Loucy (cell line): ENCODE results near the gene PCYT1A.

Experiments
- H2AFZ ChIP-seq: fragments of 200-600 bp; sonication (generic); 2 replicates; pipeline ENCODE4 v1.6.0; 2016; ENCODE audit warnings: antibody characterized with exemption, mild to moderate bottlenecking, low read length, moderate library complexity
- H3F3A ChIP-seq: fragments of 200-600 bp; 2 replicates; pipeline ENCODE4 v1.6.0; 2016; ENCODE audit warnings: antibody characterized with exemption, low read depth, mild to moderate bottlenecking
- H3K27me3 ChIP-seq: fragments of 200-600 bp; sonication (generic); 2 replicates; pipeline ENCODE4 v1.6.1; 2014; ENCODE audit warnings: low read length, mild to moderate bottlenecking; ENCODE audit not compliant: insufficient read depth, poor library complexity, severe bottlenecking
- H3K36me3 ChIP-seq: fragments of 200-600 bp; sonication (generic); 2 replicates; pipeline ENCODE4 v1.6.1; 2016; ENCODE audit warnings: low read length; ENCODE audit not compliant: insufficient read depth
- H3K4me1 ChIP-seq: fragments of 200-600 bp; sonication (generic); 2 replicates; pipeline ENCODE4 v1.5.1; 2014; ENCODE audit warnings: low read length, mild to moderate bottlenecking; ENCODE audit not compliant: insufficient read depth, poor library complexity, severe bottlenecking
- H3K4me2 ChIP-seq: fragments of 200-600 bp; sonication (generic); 2 replicates; pipeline ENCODE4 v1.6.0; 2014; ENCODE audit warnings: antibody characterized with exemption, low read length, low read depth, mild to moderate bottlenecking; ENCODE audit not compliant: poor library complexity, severe bottlenecking
- H3K4me3 ChIP-seq: fragments of 200-600 bp; sonication (generic); 2 replicates; pipeline ENCODE4 v1.5.1; 2014; ENCODE audit warnings: low read length, mild to moderate bottlenecking, mixed read lengths; ENCODE audit not compliant: poor library complexity, severe bottlenecking
- H3K79me2 ChIP-seq: fragments of 200-600 bp; sonication (generic); 2 replicates; pipeline ENCODE4 v1.6.1; 2014; ENCODE audit warnings: low read length; ENCODE audit not compliant: insufficient read depth
- H3K9ac ChIP-seq: fragments of 200-600 bp; sonication (generic); 2 replicates; pipeline ENCODE4 v1.6.0; 2014; ENCODE audit warnings: mild to moderate bottlenecking, low read depth, low read length, moderate library complexity; ENCODE audit not compliant: poor library complexity, severe bottlenecking
- H3K9me2 ChIP-seq: fragments of 200-600 bp; sonication (generic); replicated peaks from 2 replicates; pipeline ENCODE4 v1.6.1; 2016; ENCODE audit warnings: low read depth, low read length, mixed read lengths
- H3K9me3 ChIP-seq: fragments of 200-600 bp; sonication (generic); 2 replicates; pipeline ENCODE4 v1.6.1; 2014; ENCODE audit warnings: mild to moderate bottlenecking, antibody characterized with exemption, low read length, low read depth; ENCODE audit not compliant: insufficient read depth
- H4K20me1 ChIP-seq: fragments of 200-600 bp; sonication (generic); 2 replicates; pipeline ENCODE4 v1.6.0; 2014; ENCODE audit warnings: antibody characterized with exemption, low read length, mild to moderate bottlenecking; ENCODE audit not compliant: insufficient read depth, poor library complexity, severe bottlenecking
- EZH2phosphoT487 ChIP-seq: fragments of 200-600 bp; IDR thresholded peaks from 2 replicates; pipeline ENCODE4 v1.6.1; 2018; ENCODE audit warnings: antibody characterized with exemption, mild to moderate bottlenecking, moderate library complexity, borderline replicate concordance
- TF ChIP-seq, protein P1 (sequence below): fragments of 200-600 bp; sonication (generic); conservative IDR thresholded peaks from 2 replicates; pipeline ENCODE4 v1.5.1; 2014; ENCODE audit warnings: mild to moderate bottlenecking, antibody characterized with exemption, low read length

PCYT1A gene

DNA sequence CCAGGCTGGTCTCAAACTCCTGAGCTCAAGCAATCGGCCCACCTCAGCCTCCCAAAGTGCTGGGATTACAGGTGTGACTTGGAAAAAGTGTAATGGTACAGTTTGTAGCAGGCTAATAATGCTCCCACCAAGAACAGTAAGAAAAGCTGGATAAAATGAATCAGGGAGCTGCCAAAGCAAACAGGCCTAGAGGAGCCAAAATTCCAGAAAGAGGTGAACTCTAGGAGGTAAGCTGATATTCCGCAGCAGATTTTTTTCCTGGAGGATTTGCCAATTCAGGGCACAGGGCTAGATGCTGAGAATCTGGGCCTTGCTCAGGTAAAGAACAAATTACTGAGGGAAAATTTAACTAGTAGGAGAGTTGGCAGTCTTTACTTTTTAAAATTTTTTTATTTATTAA, 11.0 kb upstream of the PCYT1A start:
- Histone ChIP-seq H3K9ac (no peak overlapping the region), H3K4me1 (no peaks in the 10 kb centered on the region), H3F3A (no peaks in the 10 kb centered on the region), H3K4me3 (no peak overlapping the region), H3K4me2 (no peak overlapping the region), H3K9me2 (no peaks in the 10 kb centered on the region), H3K9me3 (no peaks in the 10 kb centered on the region), H2AFZ (no peak overlapping the region), H3K36me3 (no peaks in the 10 kb centered on the region), H3K79me2 (no peaks in the 10 kb centered on the region), H3K27me3 (no peaks in the 10 kb centered on the region), H4K20me1 (no peaks in the 10 kb centered on the region)
- TF ChIP-seq, protein P1, sequence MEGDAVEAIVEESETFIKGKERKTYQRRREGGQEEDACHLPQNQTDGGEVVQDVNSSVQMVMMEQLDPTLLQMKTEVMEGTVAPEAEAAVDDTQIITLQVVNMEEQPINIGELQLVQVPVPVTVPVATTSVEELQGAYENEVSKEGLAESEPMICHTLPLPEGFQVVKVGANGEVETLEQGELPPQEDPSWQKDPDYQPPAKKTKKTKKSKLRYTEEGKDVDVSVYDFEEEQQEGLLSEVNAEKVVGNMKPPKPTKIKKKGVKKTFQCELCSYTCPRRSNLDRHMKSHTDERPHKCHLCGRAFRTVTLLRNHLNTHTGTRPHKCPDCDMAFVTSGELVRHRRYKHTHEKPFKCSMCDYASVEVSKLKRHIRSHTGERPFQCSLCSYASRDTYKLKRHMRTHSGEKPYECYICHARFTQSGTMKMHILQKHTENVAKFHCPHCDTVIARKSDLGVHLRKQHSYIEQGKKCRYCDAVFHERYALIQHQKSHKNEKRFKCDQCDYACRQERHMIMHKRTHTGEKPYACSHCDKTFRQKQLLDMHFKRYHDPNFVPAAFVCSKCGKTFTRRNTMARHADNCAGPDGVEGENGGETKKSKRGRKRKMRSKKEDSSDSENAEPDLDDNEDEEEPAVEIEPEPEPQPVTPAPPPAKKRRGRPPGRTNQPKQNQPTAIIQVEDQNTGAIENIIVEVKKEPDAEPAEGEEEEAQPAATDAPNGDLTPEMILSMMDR, result no peak
- no peak for TF ChIP-seq EZH2phosphoT487

DNA sequence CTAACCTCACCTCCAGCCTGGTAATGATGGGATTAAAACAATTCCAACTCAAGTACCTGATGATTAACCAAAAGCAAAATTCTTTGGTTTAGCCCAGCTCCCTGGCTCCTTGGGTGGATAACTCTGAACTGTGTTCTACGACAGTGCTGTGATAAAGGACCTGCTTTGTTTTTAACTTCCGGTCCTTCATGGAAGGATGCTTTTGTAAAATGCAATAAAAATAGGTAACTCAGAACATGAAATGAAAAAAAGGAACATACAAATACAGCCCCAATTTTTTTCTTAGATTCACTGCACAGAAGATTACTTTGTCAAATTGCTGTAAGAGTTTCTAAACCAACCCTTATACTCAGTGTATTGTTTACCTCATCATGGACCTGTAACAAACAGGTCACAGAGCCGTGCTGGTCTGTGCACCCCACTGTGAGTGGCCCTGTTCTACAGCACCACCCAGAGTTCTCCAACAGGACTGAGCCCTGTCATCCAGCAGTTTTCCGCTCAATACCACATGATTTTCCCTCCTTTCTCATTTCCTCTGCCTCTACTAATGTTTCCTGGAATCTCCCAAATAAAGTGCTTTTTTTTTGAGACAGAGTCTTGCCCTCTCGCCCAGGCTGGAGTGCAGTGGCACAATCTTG, 4.9 kb upstream of the PCYT1A start:
- H3F3A ChIP-seq, result no peaks in the 10 kb centered on the region
- no peaks in the 10 kb centered on the region for H3K9me3 ChIP-seq
- no peak overlapping the region for H3K4me3 ChIP-seq
- H3K4me1 ChIP-seq, result no peaks in the 10 kb centered on the region
- no peaks in the 10 kb centered on the region for H3K9me2 ChIP-seq
- H3K36me3 ChIP-seq, result no peaks in the 10 kb centered on the region
- H3K79me2 ChIP-seq, result peaks cover 4% of the 10 kb centered on the region; the same call in 1 of the 2 replicates
- no peak overlapping the region for H2AFZ ChIP-seq
- H3K27me3 ChIP-seq, result no peaks in the 10 kb centered on the region
- no peak overlapping the region for H3K9ac ChIP-seq
- H4K20me1 ChIP-seq, result no peaks in the 10 kb centered on the region
- TF ChIP-seq, protein P1, result no peak
- TF ChIP-seq EZH2phosphoT487, result no peak
- H3K4me2 ChIP-seq, result no peak overlapping the region

DNA sequence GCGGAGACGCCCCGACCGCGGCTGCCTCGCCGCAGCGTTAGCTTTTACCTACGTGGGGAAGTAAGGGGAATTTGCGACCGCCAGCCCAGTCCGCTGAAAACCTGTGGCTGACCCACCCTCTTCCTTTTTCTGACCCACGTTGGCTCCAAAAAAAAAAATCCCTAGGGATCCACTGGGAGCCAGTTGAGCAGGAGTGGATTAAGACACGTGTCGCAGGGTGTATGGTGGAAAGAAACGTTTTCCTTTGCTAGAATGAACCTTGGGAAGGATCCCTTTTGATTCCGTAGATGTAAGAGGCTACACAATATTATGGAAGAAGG, 575 bp upstream of the PCYT1A start:
- H3K9ac ChIP-seq, result peak overlapping the region; percentile 92
- no peaks in the 10 kb centered on the region for H3F3A ChIP-seq
- peaks cover 23% of the 10 kb centered on the region for H3K4me1 ChIP-seq
- peak overlapping the region; percentile 94 for H2AFZ ChIP-seq
- H3K36me3 ChIP-seq, result no peaks in the 10 kb centered on the region
- H3K9me2 ChIP-seq, result no peaks in the 10 kb centered on the region
- H3K4me3 ChIP-seq, result peak overlapping the region; percentile 89
- H3K27me3 ChIP-seq, result no peaks in the 10 kb centered on the region
- H3K79me2 ChIP-seq, result peaks cover 44% of the 10 kb centered on the region
- peaks cover 7% of the 10 kb centered on the region for H4K20me1 ChIP-seq
- TF ChIP-seq, protein P1, result no peak
- no peak for TF ChIP-seq EZH2phosphoT487
- peak overlapping the region; percentile 86 for H3K4me2 ChIP-seq
- no peaks in the 10 kb centered on the region for H3K9me3 ChIP-seq
